Transverse colon (tissue), 3 donors: ENCODE results near the gene NOX4.

Source experiments
- CTCF ChIP-seq, 5 experiments: fragments of 200-600 bp in 3 of 5; fragments of 450-650 bp in 2 of 5; sonication (generic) in 3 of 5; IDR thresholded peaks; 1 replicate in 2 of 5; 2 replicates in 3 of 5; pipeline ENCODE4 v1.5.1; 2016 to 2017; ENCODE audit warnings: antibody characterized with exemption in 5 of 5, inconsistent platforms in 3 of 5, mild to moderate bottlenecking in 2 of 5, moderate library complexity in 1 of 5
- POLR2A ChIP-seq: fragments of 450-650 bp; IDR thresholded peaks from one replicate; pipeline ENCODE4 v1.6.1; 2016; ENCODE audit warnings: antibody characterized with exemption, mild to moderate bottlenecking, moderate library complexity

- TF ChIP-seq CTCF (IDR thresholded peaks at IDR 0.05) (no peak), POLR2A (no peak)
These were observed 11.1 kb upstream of the NOX4 start for GRCh38 chr11:89502301-89502700.
